GM18517 (cell line): ENCODE results near the gene TOP1.
A peak's percentile ranks its signal among the peaks of the same experiment; 100 is the strongest.
"Not testable (repeated sequence)": the region's sequence is repeated elsewhere in the genome, so short reads cannot be mapped to it uniquely, and the experiment has no call there.

Experiments
- ATAC-seq: cut with Tn5 transposase; IDR thresholded peaks from one replicate; pipeline ENCODE4 v1.9.1; 2021; ENCODE audit warnings: mild to moderate bottlenecking, moderate library complexity; ENCODE audit not compliant: unreplicated experiment

TOP1 gene

DNA sequence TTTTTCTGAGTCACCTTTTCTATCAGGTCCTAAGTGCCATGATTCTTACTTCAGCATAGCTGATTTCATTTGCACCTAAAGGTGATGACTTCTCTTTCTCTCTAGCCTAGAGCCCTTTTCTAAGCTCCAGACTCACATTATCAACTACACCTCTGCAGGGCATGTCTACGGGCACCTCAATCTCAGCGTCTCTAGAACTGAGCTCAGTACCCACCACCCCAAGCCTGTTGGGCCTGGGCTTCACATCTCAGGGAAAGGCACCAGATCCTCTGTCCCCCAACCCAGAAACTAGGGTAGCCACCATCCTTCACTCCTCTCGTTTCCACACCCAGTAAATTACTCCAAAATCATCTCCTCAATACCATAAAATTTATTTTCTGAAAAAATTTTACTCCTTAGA is 98.1 kb downstream of the TOP1 start:
- no peak for ATAC-seq

DNA sequence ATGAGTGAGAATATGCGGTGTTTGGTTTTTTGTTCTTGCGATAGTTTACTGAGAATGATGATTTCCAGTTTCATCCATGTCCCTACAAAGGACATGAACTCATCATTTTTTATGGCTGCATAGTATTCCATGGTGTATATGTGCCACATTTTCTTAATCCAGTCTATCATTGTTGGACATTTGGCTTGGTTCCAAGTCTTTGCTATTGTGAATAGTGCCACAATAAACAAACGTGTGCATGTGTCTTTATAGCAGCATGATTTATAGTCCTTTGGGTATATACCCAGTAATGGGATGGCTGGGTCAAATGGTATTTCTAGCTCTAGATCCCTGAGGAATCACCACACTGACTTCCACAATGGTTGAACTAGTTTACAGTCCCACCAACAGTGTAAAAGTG is 99.7 kb downstream of the TOP1 start:
- not testable (repeated sequence) for ATAC-seq

DNA sequence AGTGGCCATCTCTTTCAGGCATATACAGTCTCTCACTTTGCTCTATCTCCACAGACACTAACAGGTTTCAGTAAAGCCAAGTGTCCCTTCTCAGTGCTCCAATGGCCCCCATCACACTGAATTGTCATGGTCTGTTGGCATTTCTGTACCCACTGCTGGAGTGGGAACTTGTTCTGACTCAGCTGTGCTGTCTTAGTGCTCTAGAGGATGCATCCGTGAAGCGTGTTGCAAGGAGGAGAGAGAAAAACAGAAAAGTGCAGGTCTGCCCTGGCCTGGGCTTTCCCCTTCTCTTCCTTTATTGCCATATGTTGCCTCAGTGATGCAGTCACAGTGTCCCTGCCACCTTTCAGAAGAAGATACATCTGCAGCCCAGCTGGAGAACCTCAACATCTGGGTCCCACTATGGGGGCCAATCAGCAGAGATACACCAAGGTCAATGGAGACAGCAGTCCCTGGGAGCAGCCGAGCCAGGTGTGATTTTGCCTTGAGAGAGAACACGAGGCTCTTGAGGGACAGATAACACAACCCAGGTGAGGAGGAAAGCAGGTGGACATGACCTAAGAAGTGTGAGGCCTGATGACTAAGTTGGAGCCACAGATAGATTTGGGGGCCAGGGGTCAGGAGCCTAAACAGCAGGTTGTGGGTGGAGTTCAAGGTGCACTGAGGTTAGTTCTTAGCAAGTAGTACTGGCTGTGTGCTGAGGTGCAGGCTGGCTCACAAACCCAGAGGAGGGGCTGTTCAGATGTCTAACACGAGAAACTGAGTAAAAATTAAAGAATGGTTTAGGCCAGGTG is 103.2 kb downstream of the TOP1 start:
- ATAC-seq: no peak

DNA sequence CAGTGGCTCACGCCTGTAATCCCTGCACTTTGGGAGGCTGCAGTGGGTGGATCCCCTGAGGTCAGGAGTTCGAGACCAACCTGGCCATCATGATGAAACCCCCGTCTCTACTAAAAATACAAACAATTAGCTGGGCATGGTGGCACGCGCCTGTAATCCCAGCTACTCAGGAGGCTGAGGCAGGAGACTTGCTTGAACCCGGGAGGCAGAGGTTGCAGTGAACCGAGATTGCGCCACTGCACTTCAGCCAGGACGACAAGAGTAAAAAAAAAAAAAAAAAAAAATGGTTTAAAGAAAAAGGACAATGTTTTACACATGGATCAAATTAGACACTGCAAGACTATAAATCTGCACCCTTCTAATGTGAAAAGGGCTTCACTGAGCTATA is 103.8 kb downstream of the TOP1 start:
- ATAC-seq: not testable (repeated sequence)

DNA sequence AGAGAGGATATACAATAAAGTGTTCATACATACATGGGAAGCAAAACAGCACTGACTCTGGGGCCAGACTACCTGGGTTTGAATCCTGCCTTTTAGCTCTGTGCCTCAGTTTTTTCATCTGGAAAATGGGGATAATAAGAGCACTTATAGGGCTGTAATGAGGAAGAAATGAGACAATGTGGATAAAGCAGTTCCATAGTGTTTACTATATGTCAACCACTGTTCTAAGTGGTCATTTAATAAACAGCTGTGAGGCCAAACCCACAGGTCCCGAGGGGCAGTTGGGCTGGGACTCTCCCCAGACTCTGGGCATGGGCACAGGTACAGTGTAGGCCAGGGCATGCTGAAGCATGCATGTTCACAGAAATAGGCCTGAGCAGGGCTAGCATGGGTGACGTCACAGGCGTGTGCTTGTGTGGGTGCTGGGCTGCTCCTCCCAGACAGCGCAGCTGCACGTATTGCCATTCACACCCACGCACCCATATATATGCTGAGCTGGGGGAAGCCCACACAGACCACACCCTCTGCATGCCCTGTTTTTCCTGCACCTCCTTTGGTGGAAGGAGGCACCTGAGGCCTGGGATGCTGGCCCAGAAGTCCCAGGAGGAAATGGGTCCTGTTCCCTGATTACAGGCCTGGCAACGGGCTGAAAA is 105.2 kb downstream of the TOP1 start:
- ATAC-seq: peak; percentile 58

DNA sequence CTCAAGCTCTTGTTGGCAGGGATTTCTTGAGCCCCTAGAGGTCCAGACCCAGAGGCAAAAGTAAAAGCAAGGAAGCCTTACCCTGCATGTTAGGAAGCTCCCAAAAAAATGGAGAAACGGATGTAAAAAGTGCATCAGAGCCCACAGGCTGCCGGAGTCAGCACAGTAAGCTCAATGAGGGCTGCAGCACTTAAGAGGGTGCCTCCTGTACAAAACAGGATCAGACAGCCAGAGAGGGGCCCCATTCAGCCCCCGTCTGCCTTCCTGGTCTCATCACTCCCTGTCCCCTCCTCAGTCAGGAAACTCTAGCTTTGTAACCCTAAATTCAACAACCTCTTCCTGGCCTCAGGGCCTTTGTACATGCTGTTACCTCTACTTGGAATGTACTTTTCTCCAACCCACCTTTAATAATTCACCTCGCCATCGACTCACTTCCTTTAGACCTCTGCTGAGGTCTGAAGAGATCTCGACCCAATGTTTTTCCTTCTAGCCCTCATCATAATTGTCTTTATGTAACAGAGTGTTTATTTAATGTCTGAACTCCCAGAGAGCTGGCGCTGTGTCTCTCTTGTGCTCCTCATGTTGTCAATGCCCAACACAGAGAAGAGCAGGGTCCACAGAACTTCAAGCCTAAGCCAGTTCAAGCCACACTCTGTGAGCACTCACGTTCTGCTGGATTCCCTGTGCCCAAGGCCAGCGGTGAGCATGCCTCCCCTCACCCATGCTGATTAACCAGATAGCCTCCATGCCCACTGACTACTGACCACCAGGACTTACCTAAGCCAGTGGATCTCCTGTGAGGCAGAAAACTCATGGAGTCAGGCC is 106.0 kb downstream of the TOP1 start:
- no peak for ATAC-seq

DNA sequence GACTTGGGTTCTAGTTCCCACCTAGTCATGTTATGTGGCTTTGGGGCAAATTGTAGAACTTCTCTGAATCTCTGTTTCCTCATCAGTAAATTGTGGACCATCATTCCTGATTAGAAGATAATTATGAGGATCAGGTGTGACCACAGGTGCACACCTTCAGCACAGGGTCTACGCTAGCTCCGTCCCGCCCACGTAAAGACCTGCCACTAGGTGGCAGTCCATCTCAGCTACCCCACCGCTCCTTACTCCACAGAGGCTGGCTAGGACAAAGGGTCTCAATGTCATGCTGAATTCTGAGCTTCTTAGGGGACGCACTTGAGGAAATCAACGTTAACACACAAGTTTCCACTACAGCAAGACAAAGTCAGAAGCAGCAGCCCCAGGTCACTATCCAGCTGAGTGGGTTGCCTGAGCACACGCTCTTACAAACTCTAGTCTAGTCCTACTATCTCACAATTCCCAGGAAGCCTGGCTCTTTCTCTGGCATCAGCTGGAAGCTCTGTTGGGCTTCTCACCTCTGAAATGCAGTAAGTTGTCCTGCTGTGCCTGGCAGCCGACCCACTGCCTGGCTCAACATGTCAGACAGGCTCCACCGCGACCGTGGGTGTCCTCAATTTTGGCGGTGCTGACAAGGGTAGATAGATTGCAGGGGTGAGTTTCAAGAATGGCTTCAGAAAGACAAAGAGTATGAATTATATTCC is 106.7 kb downstream of the TOP1 start:
- no peak for ATAC-seq

DNA sequence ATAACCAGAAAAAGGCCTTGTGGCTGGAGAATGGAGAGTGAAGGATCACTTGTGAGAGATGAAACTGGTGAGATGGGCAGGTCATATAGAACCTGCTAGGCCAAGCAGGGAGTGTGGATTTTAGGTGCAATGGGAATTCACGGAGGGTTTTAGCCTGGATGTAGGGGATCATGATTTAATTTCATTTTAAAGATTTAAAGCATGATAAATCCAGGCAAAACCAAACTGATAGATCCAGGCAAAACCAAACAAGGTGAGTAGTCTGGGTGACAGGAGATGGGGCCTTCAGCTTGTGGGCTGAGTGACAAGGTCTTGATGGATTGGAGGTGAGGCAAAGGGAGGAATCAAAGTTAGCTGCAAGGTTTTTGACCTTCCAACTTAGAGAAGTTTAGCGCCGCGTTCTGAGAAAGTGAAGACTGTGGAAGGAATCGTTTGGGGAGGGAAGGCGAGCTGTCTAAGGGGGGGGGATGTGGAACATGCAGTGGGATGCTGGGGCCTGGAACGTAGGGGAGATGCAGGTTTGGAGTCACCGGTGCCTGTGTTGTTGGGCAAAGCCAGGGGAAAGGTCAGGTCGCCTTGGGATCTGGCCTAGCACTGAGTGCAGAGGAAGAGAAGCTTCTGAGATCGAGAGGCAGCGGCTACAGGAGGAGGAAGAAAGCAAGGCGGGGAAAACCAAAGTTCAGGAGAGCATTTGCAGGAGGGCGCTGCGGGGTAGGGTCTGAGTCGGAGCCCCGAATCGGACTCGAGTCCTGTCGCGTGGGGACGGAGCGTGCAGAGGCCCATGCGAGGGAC is 107.5 kb downstream of the TOP1 start:
- no peak for ATAC-seq

DNA sequence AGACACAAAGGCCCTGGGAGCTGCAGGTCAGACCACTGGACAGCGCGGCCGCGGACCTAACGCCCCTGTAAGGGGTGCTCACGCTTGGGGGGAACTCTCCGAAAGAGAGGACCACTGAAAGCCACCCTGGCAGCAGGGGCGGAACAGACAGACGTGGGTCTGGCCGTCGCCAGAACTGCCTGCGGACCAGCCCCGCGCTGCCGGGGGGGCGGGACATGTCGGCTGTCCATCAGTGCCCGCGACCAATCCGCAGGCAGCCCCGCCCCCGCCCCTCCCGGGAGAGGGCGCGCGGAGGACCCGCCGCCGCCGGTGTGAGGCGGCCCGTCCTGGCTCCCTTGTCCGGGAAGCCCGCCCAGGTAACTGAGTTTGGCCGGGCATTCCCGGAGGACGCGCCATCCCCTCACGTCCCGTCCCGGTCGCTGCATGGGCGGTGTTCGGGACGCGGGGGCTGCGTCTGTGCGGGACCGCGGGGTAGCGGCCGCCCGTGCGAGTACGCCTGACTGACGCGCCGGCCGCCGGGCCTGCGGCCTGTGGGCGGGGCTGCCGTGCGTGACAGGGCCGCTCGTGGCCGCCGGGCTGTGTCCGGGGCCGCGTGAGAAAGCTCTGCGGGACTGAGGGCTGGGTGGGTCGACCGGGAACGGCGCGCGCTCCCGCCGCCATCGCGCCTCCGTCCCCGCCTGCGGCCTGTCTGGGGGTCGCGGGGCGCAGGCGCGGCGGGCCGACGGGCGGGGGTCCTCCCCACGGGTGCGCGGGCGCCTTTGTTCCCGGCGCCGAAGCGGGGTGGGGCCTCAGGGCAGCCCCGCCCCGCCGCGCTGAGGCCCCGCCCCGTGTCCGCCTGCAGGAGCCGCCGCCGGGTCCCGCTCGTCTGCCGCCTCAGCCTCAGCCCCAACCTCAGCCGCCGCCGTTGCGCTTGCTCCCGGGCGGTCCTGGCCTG is 108.3 kb downstream of the TOP1 start, which contains the start of gene PLCG1:
TSS of gene PLCG1 (plus strand) at position 864 of the 934 bp plus-strand sequence. CDS start 99 bp downstream, outside the sequence.
- peak; percentile 40 for ATAC-seq

DNA sequence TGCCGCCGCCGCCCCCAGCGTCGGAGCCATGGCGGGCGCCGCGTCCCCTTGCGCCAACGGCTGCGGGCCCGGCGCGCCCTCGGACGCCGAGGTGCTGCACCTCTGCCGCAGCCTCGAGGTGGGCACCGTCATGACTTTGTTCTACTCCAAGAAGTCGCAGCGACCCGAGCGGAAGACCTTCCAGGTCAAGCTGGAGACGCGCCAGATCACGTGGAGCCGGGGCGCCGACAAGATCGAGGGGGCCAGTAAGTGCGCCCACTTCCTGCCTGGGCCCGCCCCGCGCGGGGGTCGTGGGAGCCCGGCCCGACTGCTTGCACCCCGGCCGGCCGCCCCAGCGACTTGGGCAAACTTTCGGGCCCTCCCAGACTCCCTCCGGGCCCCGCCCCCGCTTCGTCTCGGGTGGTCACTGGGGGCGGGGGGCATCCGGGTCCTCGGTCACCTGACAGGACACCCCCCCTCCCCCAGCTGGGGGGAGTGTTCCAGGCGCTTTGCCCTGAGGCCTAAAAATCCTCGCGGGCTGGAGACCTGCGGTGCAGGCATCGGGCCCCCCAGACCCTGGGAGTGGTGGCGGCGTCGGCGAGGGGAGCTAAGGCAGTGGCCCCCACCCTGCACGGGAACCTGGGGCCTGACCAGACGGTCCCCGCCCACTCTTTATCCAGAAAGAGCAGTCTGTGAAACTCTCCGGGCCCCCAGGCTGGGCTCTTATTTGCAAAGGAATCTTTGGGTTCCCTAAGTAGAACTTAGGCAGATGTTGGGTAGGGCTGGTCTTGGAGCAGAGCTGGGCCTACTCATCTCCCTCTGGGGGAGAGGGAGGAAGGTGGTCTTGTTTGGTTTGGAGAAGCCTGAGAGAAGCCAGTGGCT is 109.2 kb downstream of the TOP1 start:
- peak; percentile 24 for ATAC-seq

DNA sequence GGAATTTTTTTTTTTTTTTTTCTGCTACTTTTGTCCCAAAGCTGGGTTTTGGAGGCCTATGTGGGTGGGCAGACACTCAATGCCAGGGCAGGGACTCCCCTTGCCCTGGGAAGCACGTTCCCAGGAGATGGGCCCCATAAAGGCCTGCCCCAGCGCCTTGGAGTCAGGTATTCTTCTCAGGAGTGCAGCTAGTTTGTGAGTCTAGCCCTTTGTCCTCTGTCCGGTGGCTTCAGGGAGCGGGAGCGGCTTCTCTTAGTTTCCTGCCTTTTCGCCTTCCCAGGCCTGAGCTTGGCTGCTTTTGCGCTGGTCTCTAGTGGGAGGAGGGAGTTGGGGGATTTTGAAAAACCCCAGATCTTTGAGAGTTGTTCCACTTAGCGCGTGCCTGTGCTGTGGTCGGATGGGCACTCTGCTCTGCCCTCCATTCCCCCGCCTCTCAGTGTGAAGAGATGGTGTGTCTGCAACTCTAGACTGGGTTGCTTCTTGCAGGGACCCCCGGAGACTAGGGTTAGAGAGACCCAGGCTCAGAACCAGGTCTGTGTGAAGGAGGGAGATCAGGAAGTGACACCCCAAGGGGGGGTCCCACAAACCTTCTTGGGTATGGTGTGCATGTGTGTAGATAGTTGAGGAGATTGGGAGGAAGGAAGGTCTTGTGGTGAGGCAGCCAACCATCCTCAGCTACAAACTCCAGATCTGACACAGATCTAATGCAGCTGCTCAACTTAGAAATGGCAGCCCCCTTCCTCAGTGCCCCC is 110.0 kb downstream of the TOP1 start:
- ATAC-seq: no peak

DNA sequence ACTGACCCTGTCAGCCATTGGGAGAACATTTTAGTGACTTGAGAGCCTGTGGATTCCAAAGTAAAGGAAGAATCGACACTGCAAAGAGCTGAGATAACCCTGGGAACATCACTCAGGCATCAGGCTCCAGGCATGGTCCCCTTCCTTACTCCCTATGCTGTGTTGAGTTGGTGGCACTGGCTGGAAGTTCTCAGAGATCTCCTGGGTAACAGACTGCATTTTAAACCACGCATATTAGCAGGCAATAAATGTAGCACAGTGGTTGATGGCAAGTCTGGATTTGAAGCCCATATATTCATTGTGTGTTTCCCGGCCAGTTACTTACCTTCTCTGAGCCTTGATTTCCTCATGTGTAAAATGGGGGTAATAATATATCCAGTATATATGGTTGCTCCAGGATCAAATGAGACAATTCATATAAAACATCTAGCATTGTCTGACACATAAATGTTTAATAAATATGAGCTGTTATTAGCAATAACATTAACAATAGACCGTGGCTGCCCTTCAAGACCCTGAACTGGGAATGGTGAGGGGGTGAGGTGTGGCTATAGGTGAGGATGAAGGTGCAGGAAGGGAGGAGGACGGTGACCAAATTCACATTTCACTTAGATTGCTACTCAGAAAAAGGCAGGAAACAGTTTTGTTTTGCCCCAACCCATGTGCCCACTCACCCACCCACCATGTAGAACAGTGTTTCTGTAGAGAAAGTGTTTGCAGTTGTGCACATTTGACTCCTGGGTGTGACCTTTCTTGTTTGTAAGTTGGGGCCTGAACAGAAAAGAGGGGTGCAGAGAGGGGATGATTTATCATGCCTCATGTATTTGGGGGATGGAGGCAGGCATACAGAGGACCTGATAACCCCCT is 110.8 kb downstream of the TOP1 start:
- ATAC-seq: no peak

DNA sequence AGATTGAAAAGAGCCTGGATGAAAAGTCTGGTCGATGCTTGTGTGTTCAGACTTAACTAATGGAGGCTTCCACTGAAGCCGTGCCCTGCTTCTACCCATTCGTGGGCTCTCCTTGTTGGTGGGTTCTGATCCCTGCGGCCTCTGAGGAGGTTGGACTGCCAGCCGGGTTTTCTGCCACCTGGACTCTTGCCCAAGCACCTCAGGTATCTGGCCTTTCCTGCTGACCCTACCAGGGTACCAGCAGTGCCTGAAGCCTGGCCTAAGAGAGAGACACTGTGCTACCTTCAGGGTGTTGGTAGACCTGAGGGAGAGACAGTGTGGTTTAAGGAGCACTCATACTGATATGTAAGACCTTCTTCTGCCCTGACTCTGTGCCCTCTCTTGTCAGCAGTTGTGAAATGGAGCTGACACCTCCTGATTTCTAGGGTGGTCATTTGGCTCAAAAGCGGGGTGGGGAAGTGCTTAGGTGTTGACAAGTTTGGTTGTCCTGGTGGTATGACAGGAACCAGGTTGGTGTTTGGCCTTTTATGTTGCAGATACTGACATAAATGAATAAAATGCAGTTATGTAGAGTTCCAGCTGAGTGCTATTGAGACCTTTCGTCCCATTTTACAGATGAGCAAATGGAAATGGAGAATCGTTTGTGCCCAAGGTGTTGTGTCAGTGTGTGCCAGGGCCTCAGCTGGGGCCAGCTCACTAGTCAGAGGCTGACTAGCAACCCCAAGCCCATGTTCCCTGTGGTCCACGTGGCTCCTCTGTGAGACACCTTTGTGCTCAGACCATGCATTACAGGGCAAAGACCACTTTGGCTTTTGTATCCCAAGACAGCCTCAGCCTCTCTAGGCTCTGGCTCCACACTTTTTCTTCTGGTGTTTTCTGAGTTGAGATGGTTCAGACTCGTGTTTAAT is 111.9 kb downstream of the TOP1 start:
- no peak for ATAC-seq

DNA sequence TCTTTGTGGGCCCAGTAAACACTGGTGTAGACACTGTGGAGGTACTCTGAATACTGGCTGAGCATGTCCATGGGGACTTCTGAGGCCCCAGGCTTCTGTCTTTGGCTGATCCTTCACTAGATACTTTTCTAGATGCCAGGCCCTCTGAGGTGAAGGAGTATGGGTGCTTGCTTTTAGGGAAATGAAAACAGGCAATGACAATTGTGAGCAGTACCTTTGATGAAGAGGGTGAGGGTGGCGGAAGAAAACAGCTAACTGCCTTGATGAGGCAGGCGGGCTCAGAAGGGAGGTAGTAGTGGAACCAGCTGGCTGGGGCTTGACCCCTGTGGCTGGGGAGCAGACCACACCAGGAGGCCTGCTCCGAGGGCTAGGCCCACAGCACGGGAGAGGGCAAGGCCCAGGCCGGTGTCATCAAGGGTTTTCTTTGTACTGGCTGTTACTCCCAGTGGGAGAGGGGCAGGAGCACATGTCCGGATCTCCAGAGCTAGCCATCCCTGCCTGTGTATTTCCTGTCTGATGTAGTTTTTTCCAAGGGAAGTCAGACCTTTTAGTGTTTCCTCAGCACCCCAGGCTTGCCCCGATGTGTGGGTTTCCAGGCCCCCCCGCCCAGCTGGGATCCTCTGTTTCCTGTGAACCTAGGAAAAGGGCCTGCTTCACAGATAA is 112.7 kb downstream of the TOP1 start:
- no peak for ATAC-seq

DNA sequence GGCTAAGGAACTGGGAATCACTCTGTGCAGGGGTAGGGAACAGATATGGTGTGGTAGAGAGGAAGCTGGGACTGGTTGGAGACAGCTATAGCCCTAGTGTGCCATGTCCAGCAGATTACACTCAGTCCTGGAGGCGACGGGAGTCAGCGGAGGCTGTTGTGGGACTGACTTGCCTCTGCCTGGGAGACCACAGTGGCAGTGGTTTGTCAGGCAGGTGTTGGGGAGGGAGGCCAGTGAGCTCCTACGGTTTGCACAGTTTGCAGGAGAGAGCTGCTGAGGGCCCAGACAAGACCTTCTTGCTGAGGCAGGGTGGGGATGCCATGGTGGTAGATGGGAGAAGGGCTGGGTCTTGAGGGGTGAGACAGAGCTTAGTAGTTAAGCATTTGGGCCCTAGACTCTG is 113.6 kb downstream of the TOP1 start:
- no peak for ATAC-seq
